Rectal smooth muscle tissue (tissue), 1 donor: ENCODE measurements around the gene TEX51.
A peak's percentile ranks its signal among the peaks of the same experiment; 100 is the strongest.

Experiments used
- H3K27ac ChIP-seq: one replicate; pipeline ENCODE4 v1.7.0; 2013; ENCODE audit warnings: low read depth, low read length, inconsistent platforms
- H3K27me3 ChIP-seq: one replicate; pipeline ENCODE4 v1.7.0; 2013; ENCODE audit warnings: low read length; ENCODE audit not compliant: control insufficient read depth, insufficient read depth
- H3K36me3 ChIP-seq: one replicate; pipeline ENCODE4 v1.7.0; 2013; ENCODE audit warnings: low read length; ENCODE audit not compliant: control insufficient read depth, insufficient read depth
- H3K4me1 ChIP-seq: one replicate; pipeline ENCODE4 v1.7.0; 2013; ENCODE audit warnings: low read length; ENCODE audit not compliant: control insufficient read depth, insufficient read depth
- H3K4me3 ChIP-seq: one replicate; pipeline ENCODE4 v1.7.0; 2013; ENCODE audit warnings: low read length
- H3K9ac ChIP-seq: one replicate; pipeline ENCODE4 v1.7.0; 2013; ENCODE audit warnings: low read length

The TEX51 gene

DNA sequence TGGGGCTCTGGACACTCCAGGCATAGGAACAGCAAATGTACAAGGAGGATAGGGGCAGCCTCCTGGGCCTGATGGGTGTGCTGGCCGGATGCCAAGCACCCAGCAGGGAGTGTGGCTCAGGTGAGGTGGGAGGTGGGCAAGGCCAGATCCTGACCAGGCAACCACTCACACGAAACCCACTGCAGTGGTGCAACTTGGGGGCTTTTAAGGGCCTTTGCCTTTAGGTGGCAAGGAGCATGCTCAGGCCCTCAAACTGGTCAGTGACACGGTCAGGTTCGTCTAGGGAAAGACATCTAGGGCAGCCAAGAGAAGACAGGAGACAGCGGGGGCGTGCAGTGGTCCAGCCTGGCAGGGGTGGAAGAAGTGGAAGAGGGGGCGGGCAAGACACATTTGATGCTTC is 18.4 kb upstream of the TEX51 start:
- H3K36me3 ChIP-seq = no peaks in the 10 kb centered on the region
- H3K27ac ChIP-seq = no peak overlapping the region
- H3K9ac ChIP-seq = no peak overlapping the region
- H3K4me1 ChIP-seq = no peaks in the 10 kb centered on the region
- H3K4me3 ChIP-seq = no peak overlapping the region
- H3K27me3 ChIP-seq = no peaks in the 10 kb centered on the region

DNA sequence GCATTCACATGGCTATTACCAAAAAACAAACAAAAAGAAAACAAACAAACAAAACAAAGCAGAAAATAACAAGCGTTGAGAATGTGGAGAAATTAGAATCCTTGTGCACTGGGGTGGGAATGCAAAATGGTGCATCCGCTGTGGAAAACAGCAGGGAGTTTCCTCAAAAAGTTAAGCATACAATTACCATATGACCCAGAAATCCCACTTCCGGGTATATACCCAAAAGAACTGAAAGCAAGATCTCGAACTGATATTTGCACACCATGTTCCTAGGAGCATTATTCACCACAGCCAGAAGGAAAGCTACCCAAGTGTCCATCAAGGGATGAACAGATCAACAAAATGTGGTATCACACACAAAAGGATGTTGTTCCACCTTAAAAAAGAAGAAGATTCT is 17.9 kb upstream of the TEX51 start:
- no peak overlapping the region for H3K9ac ChIP-seq
- no peak overlapping the region for H3K27ac ChIP-seq

DNA sequence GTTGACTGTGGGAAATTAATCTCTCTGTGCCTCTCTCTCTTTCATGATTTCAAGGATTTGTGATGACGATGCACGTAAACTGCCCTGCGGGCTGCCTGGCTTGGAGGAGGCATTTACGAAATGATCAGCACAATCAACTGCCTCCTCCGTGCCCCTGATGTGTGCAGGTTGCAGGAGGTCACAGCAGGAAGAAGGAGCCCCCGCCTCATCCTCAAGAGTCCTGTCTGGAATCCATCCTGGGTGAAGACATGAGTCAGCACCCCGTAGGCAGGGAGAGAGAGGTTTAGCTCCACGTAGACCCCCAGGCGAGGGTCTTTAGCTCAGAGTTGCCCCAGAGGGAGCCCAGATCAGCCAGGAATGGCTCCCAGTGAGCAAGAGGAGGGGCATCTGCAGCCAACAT is 17.1 kb upstream of the TEX51 start:
- no peaks in the 10 kb centered on the region for H3K4me1 ChIP-seq
- H3K27me3 ChIP-seq = no peaks in the 10 kb centered on the region
- no peak overlapping the region for H3K27ac ChIP-seq
- no peak overlapping the region for H3K9ac ChIP-seq
- H3K4me3 ChIP-seq = no peak overlapping the region
- H3K36me3 ChIP-seq = no peaks in the 10 kb centered on the region

More for the DNA sequence above, 17.9 kb upstream of the TEX51 start:
- Histone ChIP-seq H3K36me3 (no peaks in the 10 kb centered on the region), H3K27me3 (no peaks in the 10 kb centered on the region), H3K4me1 (no peaks in the 10 kb centered on the region), H3K4me3 (no peak overlapping the region)

DNA sequence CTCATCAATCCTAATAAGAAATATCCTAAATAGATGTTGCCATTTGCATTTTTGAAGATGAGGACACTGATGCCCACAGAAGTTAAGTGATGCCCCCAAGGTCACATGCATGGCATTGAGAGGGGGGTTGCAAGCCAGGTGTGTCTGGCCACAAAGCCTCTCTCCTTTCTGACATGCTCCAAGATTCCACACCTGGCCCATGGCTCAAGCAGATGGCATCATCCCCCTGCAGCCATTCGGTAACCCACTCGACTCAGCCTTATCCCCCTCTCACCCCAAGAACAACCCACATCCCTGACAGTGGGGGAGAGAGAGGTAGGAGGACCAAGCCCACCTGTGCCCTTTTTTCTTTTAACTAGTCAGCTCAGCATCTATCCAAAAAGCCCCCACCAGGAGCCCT is 16.5 kb upstream of the TEX51 start:
- Histone ChIP-seq H3K9ac (no peak overlapping the region), H3K27me3 (no peaks in the 10 kb centered on the region), H3K4me3 (no peak overlapping the region), H3K36me3 (no peaks in the 10 kb centered on the region), H3K4me1 (no peaks in the 10 kb centered on the region), H3K27ac (no peak overlapping the region)

DNA sequence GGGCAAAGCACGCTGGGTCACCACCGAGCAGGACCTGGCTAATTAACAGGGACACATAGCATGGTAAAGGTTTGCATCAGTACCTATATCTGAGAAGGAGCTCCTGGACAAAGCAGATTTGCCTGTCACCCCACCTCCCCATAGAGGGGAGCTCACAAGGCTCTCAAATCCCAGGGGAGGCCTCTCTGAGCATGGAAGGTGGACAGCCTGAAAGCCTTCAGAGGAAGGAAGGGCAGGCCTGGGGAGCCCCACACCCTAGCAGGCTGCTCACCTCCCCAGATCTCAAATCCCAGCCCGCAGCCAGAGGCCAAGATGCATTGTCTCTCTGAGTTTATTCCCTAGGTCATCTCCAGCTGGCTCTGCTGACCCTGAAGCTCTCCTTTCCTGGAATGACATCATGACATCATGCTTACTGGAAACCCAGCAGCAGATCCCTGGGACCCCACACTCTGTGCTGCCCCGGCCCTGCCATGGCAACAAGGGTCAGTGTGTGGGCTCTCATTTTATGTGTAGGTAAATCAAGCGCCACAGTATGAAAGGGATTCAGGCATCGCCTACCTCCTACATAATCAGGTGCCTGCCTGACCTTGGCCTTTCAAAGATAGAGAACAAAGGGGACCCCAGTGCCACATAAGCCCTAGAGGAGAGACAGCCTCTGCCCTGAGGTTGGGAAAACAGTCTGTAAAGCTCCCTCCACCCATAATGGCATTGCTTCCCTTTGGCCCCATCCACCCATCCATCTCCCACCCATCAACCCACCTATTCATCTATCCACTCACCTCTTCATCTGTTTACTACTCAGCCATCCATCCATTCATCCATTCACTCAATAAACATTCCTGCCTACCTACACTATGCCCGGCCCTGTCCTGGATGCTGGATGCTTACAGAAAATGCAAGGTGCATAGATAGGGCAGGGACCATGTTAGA is 15.7 kb upstream of the TEX51 start:
- H3K9ac ChIP-seq = no peak overlapping the region
- no peak overlapping the region for H3K4me3 ChIP-seq
- H3K27me3 ChIP-seq = no peaks in the 10 kb centered on the region
- H3K27ac ChIP-seq = no peak overlapping the region
- no peaks in the 10 kb centered on the region for H3K4me1 ChIP-seq
- no peaks in the 10 kb centered on the region for H3K36me3 ChIP-seq

DNA sequence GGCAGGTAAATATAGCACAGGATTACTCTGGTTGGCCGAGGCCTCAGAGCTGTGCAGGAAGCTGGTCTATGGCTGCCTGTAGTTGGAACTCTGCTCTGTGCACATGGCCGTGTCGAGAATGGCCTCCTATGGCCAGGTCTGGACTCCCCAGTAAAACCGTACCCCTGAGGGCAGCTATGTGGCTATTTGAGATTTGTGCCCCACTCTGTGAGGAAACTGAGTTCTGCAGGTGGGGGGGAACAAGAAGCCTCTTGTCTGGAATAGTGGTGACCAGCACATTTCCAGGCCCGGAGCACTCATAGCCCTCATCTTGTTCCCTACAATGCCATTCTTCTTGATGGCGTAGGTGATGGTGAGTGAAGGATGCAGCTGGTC is 15.0 kb upstream of the TEX51 start:
- no peak overlapping the region for H3K4me3 ChIP-seq
- no peak overlapping the region for H3K27ac ChIP-seq
- no peaks in the 10 kb centered on the region for H3K4me1 ChIP-seq
- no peaks in the 10 kb centered on the region for H3K27me3 ChIP-seq
- no peak overlapping the region for H3K9ac ChIP-seq
- no peaks in the 10 kb centered on the region for H3K36me3 ChIP-seq

DNA sequence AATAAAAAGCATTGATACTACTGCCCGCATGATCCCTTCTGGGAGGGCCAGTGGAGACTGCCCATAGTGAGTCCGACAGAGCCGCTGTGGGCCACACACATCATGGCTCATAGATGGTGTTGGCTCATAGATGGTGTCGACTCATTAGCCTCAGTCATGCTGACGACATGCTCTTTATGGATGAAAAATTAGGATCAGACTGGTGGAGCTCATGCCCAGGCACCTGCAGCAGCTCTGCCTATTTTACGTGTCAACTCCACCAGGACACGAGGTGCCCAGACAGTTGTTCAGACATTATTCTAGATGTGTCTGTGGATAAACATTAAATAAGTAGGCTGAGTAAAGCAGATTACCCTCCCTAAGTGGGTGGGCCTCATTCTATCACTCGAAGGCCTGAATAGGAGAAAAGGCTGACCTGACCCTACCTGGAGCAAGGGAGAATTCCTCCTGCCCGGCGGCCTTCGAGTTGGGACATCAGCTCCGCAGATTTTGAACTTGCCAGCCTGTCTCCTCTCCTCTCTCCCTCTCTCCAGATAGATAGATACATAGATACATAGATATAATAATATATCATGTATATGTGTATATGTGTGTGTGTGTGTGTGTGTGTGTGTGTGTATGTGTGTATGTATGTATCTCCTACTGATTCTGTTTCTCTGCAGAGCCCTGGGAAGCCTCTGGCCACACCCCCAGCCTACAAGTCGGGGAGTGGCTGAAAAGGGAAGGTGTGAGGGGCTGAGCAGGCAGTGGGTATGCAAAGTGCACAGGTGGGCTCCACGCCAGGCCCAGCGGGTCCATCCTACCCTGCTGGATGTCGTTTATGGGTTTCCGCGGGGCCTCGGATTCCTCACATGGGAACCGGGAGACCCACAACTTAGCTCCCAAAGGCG is 13.6 kb upstream of the TEX51 start:
- H3K27ac ChIP-seq = no peak overlapping the region
- no peaks in the 10 kb centered on the region for H3K27me3 ChIP-seq
- H3K36me3 ChIP-seq = no peaks in the 10 kb centered on the region
- H3K4me3 ChIP-seq = no peak overlapping the region
- H3K4me1 ChIP-seq = no peaks in the 10 kb centered on the region
- H3K9ac ChIP-seq = no peak overlapping the region

DNA sequence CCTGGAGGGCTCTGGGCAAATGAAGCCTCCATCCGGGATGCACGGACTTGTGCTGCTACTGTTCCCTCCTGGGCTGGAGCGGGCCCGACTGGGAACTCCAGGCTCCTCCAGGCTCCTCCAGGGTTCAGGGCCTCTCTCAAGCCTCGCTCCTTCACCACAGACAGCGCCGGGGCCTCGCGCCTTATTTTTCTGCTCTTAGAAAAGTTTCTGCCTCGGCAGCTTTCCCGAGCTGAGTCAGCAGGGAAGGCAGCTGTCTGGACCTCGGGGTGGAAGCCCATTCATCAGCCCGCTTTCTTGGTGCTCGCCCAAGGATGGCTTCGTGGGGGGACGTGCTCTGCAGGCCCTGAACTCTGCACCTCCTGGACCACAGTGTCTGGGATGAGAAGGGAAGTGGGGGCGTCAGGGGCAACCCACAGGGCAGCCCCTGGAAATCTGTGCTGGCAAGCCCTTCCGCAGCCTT is 12.9 kb upstream of the TEX51 start:
- Histone ChIP-seq H3K36me3 (no peaks in the 10 kb centered on the region), H3K27ac (no peak overlapping the region), H3K4me3 (peak overlapping the region; percentile 52), H3K27me3 (no peaks in the 10 kb centered on the region), H3K4me1 (no peaks in the 10 kb centered on the region), H3K9ac (no peak overlapping the region)

DNA sequence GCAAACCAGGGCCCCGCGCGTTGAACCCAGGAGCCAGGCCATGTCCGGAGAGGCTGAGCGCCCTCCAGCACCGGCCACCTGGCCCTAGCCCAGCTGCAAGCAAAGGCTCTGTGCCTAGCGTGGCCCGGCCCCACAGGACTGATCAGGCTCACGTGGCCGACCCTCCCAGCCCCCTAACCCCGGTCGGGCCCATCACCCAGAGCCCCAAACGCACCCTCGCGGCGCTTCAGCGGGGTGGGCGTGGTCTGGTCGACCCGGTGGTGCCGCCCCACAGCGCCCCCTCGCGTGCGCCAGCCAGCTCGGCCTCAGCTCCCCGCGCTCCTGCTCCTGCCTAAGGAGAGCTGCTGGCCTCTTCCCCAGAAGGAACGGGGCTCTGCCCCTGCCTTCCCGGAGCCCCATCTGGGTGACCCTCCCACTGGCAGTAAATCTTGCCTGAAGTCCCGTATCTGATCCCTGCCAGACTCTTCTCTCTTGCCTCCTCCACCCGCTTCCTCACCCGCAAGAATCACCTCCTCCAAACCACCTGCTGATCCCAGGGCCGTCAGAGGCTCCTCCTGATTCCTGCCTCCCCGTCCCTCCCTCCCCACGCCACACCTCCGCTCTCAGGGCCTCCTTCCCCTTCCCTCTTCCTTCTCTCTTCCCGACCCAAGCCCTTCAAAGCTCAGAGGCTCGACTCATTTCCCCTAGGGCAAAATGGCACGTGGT is 12.3 kb upstream of the TEX51 start:
- H3K27me3 ChIP-seq = no peaks in the 10 kb centered on the region
- H3K9ac ChIP-seq = no peak overlapping the region
- H3K36me3 ChIP-seq = no peaks in the 10 kb centered on the region
- H3K4me3 ChIP-seq = peak overlapping the region; percentile 52
- no peaks in the 10 kb centered on the region for H3K4me1 ChIP-seq
- no peak overlapping the region for H3K27ac ChIP-seq

DNA sequence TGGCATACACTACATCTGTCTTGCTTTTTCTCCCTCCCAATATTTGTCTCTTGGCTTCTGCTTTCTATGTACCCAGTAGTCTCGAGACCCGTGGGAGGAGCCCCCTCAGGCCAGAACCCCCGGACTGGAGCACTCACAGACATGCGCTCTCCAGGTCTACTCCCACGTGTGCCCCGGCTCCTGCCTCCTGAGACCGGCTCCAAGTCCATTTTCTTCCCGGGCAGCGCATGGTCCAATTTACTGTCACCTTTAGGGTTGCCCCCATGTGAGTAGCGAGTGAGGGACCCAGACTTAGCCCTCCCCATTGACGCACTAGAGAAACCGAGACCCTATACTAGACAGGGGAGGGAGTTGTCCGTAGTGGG is 11.8 kb upstream of the TEX51 start:
- no peaks in the 10 kb centered on the region for H3K36me3 ChIP-seq
- no peak overlapping the region for H3K4me3 ChIP-seq
- H3K4me1 ChIP-seq = no peaks in the 10 kb centered on the region
- no peaks in the 10 kb centered on the region for H3K27me3 ChIP-seq
- H3K9ac ChIP-seq = no peak overlapping the region
- no peak overlapping the region for H3K27ac ChIP-seq

DNA sequence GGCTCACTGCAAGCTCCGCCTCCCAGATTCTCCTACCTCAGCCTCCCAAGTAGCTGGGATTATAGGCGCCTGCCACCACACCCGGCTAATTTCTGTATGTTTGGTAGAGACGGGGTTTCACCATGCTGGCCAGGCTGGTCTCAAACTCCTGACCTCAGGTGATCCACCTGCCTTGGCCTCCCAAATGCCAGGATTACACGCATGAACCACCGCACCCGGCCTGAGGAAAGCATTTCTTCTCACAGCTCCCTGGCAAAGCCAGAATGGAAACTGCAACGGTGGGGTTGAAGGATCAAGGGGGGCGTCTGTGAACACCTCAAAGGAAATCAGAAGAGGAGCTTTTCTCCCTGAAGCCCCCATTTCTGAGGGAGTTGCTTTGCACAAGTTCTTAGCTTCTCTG is 11.2 kb upstream of the TEX51 start:
- Histone ChIP-seq H3K9ac (no peak overlapping the region), H3K36me3 (no peaks in the 10 kb centered on the region), H3K27ac (no peak overlapping the region), H3K4me3 (no peak overlapping the region), H3K27me3 (no peaks in the 10 kb centered on the region), H3K4me1 (no peaks in the 10 kb centered on the region)

DNA sequence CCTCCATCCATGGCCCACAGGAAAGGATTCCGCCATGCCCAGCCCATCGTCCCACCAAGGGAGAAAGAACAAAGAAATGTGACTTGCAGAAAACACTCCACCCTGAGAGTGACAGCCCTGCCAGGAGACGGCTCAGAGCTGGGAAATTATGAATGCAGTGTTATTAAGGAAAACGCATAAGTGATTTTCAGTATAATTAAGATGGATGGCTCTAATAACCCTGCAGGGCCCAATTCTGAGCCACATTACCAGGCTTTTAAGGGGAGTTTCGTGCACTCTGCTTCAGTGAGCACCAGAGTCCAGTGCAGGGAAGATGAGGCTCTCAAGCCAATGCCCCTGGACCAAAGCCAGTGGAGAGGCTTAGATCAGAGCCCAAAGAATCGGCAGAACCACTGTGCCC is 10.6 kb upstream of the TEX51 start:
- H3K4me3 ChIP-seq = no peak overlapping the region
- H3K4me1 ChIP-seq = no peaks in the 10 kb centered on the region
- no peak overlapping the region for H3K27ac ChIP-seq
- H3K9ac ChIP-seq = no peak overlapping the region
- H3K36me3 ChIP-seq = no peaks in the 10 kb centered on the region
- H3K27me3 ChIP-seq = no peaks in the 10 kb centered on the region
